Measurements from ENCODE around the gene TMEM151A. TPM values are rescaled to one million over a fixed set of nuclear protein-coding genes. Genes with fewer than 3 reads are reported as not detected.

TMEM151A gene
- total RNA-seq, 2 experiments from 2014 or later, result 0.11 to 0.14 TPM

DNA sequence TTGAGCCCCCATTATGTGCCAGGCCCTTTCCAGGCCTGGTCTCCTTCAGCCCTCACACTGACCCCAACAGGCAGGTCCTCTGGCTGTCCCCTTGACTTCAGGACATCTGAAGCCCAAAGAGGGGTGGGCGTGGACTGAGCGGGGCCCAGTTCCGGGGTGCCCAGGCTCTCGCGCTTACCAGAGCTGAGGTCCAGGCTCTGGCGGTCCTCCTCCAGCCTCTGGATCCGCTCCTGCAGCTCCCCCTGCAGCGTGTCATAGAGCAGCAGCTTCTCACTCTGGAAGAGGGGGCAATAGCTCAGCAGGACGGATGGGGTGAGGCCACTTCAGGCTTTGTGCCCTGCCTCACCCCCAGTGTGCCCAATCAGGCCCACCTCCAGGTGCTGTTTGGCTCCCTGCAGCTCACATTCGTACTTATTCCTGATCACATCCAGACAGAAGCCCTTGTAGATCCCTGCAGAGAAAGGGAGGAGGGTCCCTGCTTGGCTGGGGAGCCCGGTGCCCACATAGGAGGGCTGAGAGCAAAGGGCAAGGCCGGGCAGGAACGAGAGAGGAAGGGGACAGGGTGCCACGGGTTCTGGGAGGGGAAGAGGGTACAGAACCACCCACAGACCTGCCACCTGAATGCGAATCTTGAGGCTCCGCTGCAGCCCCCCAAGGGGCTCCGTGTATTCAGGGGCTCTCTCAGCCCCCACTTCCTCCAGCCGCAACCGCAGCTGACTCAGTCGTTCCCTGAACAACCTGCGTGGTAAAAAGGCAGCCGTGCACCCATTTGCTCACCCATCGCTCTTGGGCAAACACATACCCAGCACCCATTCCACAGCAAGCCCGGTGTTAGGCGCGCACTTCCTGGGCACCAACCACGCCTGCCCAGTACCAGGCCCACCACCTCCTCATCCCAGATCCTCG, 49.2 kb downstream of the TMEM151A start:
- TF ChIP-seq CTCF (IDR thresholded peaks at IDR 0.05), result no peak
- H3K36me3 Mint-ChIP-seq (ENCODE audit: low read depth), result peaks cover 70% of the 10 kb centered on the region
- Histone ChIP-seq H3K27me3 (ENCODE audit: control insufficient read depth in 1 of 2, insufficient read depth in 2 of 2, low read length in 2 of 2) (no peaks in the 10 kb centered on the region), H3K4me3 (ENCODE audit: low read length) (no peak overlapping the region), H3K4me1 (ENCODE audit: insufficient read depth, low read length) (peaks cover 43% of the 10 kb centered on the region), H3K27ac (ENCODE audit: low read depth in 1 of 2, low read length in 2 of 2) (no peak overlapping the region), H3K9me3 (ENCODE audit: control insufficient read depth in 1 of 2, insufficient read depth in 1 of 2, low read length in 2 of 2) (no peaks in the 10 kb centered on the region), H3K36me3 (ENCODE audit: insufficient read depth, low read length) (peaks cover 55% of the 10 kb centered on the region)
- intact Hi-C loops (cut with DNase I, micrococcal nuclease), result loop anchor here in 1 of 2 experiments (10.0 kb wide), 1 partner anchor 1256 kb away; the partner anchor contains the start of genes CDCA5 and ZFPL1
- no peaks in the 10 kb centered on the region for H3K27me3 Mint-ChIP-seq
- H3K4me3 Mint-ChIP-seq, result peak overlapping the region; percentile 48
- peaks cover 45% of the 10 kb centered on the region for H3K4me1 Mint-ChIP-seq (ENCODE audit: low read depth)
- ATAC-seq (ENCODE audit: poor library complexity) (no peak), DNase-seq (no peak)
- H3K27ac Mint-ChIP-seq, result no peak overlapping the region
- CTCF ChIA-PET, result no interaction called here
- no peaks in the 10 kb centered on the region for H3K9me3 Mint-ChIP-seq
- POLR2A ChIA-PET, result interaction anchor here (0.5 to 1.4 kb wide), 2 partner anchors 29 to 31 kb away, joined by 3 to 4 read pairs; partner anchors contain the start of gene SLC29A2

DNA sequence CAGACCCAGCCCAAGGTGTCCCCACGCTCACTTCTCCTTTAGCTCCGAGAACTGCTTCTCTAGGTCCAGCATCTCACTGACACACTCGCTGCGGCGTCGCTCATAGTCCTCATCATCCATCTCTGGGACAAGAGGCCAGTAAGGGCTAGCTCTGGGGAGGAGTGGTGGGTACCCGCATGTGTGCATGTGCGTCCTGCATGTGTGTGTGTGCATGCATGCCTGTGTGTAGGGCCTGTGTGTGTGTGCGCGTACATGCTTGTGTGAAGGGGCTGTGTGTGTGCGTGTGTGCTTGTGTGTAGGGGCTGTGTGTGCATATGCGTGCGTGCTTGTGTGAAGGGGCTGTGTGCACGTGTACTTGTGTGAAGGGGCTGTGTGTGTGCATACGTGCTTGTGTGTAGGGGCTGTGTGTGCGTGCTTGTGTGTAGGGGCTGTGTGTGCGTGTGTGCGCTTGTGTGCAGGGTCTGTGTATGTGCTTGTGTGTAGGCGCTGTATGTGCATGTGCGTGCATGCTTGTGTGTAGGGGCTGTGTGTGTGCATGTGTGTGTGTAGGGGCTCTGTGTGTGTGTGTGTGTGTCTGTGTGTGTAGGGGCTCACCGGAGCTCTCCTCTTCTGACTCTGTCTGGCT, 49.9 kb downstream of the TMEM151A start:
- H3K4me1 ChIP-seq (ENCODE audit: insufficient read depth, low read length), result peaks cover 43% of the 10 kb centered on the region
- H3K4me3 ChIP-seq (ENCODE audit: low read length), result no peak overlapping the region
- intact Hi-C loops (cut with DNase I, micrococcal nuclease), result loop anchor here in 1 of 2 experiments (10.0 kb wide), 1 partner anchor 1257 kb away; the partner anchor contains the start of genes CDCA5 and ZFPL1
- Mint-ChIP-seq H3K9me3 (no peaks in the 10 kb centered on the region), H3K27ac (peak overlapping the region; percentile 30), H3K36me3 (ENCODE audit: low read depth) (peaks cover 70% of the 10 kb centered on the region), H3K27me3 (no peaks in the 10 kb centered on the region), H3K4me3 (peak overlapping the region; percentile 48), H3K4me1 (ENCODE audit: low read depth) (peaks cover 44% of the 10 kb centered on the region)
- peak in 1 of 14 experiments; percentile 15 for DNase-seq
- ATAC-seq (ENCODE audit: poor library complexity), result no peak
- peaks cover 55% of the 10 kb centered on the region for H3K36me3 ChIP-seq (ENCODE audit: insufficient read depth, low read length)
- H3K27me3 ChIP-seq (ENCODE audit: control insufficient read depth in 1 of 2, insufficient read depth in 2 of 2, low read length in 2 of 2), result no peaks in the 10 kb centered on the region
- H3K27ac ChIP-seq (ENCODE audit: low read depth in 1 of 2, low read length in 2 of 2), result no peak overlapping the region
- CTCF ChIA-PET, result interaction anchor here (1.6 kb wide), 1 partner anchor 44 kb away, joined by 3 read pairs; no protein-coding TSS in a partner anchor
- H3K9me3 ChIP-seq (ENCODE audit: control insufficient read depth in 1 of 2, insufficient read depth in 1 of 2, low read length in 2 of 2), result no peaks in the 10 kb centered on the region
- POLR2A ChIA-PET, result interaction anchor here (0.5 to 1.4 kb wide), 2 partner anchors 29 to 30 kb away, joined by 3 to 4 read pairs; partner anchors contain the start of gene SLC29A2
- TF ChIP-seq CTCF (IDR thresholded peaks at IDR 0.05), result no peak

GRCh38 chr11:66343176-66343575, 51.5 kb downstream of the TMEM151A start:
- Histone ChIP-seq H3K4me1 (ENCODE audit: insufficient read depth, low read length) (peaks cover 45% of the 10 kb centered on the region), H3K9me3 (ENCODE audit: control insufficient read depth in 1 of 2, insufficient read depth in 1 of 2, low read length in 2 of 2) (no peaks in the 10 kb centered on the region), H3K4me3 (ENCODE audit: low read length) (no peak overlapping the region), H3K27me3 (ENCODE audit: control insufficient read depth in 1 of 2, insufficient read depth in 2 of 2, low read length in 2 of 2) (no peaks in the 10 kb centered on the region), H3K36me3 (ENCODE audit: insufficient read depth, low read length) (peaks cover 43% of the 10 kb centered on the region), H3K27ac (ENCODE audit: low read depth in 1 of 2, low read length in 2 of 2) (no peak overlapping the region)
- peak overlapping the region; percentile 94 for H3K27ac Mint-ChIP-seq
- peaks cover 66% of the 10 kb centered on the region for H3K36me3 Mint-ChIP-seq (ENCODE audit: low read depth)
- H3K27me3 Mint-ChIP-seq, result peaks cover 5% of the 10 kb centered on the region
- ChIA-PET CTCF (interaction anchor here (1.6 to 4.2 kb wide), 2 partner anchors 31 to 43 kb away, joined by 3 to 24 read pairs; no protein-coding TSS in a partner anchor), POLR2A (interaction anchor here (1.2 to 6.3 kb wide), 2 partner anchors 28 to 54 kb away, joined by 4 to 46 read pairs; partner anchors contain the start of genes SLC29A2 and YIF1A)
- H3K4me3 Mint-ChIP-seq, result peak overlapping the region; percentile 97
- peaks cover 40% of the 10 kb centered on the region for H3K4me1 Mint-ChIP-seq (ENCODE audit: low read depth)
- DNase-seq (no peak), ATAC-seq (ENCODE audit: poor library complexity) (no peak)
- peaks cover 2% of the 10 kb centered on the region for H3K9me3 Mint-ChIP-seq
- intact Hi-C loops (cut with DNase I, micrococcal nuclease), result loop anchor here in 1 of 2 experiments (10.0 kb wide), 1 partner anchor 1258 kb away; the partner anchor contains the start of genes CDCA5 and ZFPL1
- no peak for TF ChIP-seq CTCF (IDR thresholded peaks at IDR 0.05)
